Measurements from ENCODE around the gene HOXC12.

Gene HOXC12

GRCh38 chr12:53972722-53973235 is 18.1 kb downstream of the HOXC12 start, which contains the start of gene HOXC11:
HOXC11 (plus strand) TSS chr12:53973126; CDS start chr12:53973242, 116 bp downstream.
- DNase-seq, result no peak

DNA sequence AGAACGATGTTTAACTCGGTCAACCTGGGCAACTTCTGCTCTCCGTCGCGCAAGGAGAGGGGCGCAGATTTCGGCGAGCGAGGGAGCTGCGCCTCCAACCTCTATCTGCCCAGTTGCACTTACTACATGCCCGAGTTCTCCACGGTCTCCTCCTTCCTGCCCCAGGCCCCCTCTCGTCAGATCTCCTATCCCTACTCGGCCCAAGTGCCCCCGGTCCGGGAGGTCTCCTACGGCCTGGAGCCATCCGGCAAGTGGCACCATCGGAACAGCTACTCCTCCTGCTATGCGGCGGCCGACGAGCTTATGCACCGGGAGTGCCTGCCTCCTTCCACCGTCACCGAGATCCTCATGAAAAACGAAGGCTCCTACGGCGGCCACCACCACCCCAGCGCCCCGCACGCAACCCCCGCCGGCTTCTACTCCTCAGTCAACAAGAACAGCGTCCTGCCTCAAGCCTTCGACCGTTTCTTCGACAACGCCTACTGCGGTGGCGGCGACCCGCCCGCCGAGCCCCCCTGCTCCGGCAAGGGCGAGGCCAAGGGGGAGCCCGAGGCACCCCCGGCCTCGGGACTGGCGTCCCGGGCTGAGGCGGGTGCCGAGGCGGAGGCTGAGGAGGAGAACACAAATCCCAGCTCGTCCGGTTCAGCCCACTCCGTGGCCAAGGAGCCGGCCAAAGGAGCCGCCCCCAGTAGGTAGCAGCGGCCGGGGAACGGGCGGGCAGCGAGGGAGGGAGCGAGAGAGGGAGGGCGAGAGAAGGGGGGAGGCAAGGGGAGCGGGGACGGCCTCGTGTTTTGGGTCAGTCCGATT is 18.7 kb downstream of the HOXC12 start:
- no peak for DNase-seq

DNA sequence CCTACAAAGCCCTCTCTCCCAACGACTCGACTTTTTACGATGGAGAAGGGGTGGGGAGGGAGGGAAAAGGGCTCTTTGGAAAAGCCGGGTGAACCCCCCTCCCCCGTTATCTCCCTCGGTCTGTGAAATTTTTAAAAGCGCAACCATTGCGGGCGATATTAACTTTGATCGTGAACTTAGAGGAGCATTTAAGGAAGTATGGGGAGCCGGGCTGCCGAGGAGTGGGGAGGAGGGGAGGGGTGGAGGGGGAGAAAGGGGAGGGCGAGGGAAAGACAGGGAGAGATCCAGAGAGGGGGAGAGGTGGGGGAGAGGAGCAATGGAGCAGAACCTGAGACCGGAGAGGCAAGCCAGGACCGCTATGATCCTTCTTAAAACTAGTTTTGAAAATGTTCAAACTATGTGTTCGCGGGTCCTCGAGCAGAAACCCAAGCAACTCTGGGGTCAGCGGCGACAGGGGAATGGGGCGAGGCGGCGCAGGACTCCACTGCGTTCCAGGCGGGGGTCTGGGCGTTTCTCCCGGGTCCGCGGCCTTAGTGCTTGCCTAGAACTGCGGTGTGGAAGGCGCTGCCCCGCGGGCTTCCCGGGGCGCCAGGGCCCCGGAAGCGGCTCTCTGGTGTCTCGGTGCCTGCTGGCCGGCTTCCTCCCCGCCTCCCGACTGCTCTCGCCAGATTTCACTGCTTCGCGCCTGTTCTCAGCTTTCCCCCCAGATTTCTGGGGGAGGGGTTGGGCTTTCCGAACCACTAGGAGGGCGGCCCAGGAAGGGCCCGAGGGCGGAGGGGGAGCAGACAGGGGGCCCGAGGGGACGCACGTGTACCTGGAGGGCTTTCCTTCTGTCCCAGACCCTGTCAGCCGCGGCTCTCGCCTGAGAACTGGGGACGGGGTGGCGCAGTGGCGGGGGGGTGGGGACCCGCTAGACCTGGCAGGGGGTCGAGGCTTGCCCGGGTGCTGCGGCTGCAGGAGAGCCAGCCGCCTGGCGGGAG is 19.7 kb downstream of the HOXC12 start, which contains the start of gene HOTAIR:
Gene HOTAIR (minus strand): TSS at position 871 of the 980 bp plus-strand sequence.
- DNase-seq, result no peak

DNA sequence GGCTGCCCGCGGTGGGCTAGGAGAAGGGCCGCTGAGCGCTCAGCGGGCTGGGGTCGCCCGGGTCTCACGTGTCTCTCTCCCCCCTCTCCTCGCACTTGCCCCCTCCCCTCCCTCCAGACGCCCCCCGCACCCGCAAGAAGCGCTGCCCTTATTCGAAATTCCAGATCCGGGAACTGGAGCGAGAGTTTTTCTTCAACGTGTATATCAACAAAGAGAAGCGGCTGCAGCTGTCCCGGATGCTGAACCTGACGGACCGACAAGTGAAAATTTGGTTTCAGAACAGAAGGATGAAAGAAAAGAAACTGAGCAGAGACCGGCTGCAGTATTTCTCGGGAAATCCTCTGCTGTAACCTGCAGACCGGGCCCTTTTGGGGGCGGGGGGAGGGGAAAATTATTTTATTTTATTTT is 20.4 kb downstream of the HOXC12 start:
- no peak for DNase-seq

GRCh38 chr12:53975479-53976152 is 20.9 kb downstream of the HOXC12 start:
- no peak for DNase-seq

DNA sequence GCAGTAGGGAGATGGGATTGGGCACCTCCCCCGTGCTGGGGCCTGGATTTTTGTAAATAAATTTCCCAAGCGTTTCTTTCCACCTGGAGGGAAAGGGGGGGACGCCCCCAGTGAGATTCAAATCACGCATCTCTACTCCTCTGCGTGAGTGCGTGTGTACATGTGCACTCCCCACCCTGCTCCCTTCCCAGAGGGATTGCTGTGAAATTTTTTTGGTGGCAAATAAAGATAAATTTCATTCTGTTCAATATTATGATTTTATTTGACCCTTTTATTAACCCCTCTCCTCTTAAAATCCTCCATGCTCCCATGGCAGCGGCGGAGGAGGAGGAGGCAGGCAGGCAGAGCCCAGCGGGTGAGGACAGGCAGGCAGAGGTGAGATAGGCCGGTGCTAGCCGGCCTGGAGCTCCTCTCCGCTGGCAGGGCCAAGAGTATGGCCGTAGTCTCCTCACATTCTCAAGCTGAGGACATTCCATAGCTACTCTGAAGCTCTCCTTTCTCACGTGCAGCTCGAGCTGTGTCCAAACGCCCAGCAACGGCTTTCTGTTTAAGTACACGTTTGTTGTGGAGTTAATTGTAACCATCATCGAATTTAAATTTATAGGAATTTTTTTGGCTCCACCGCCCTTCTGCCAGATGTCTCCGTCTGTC is 21.6 kb downstream of the HOXC12 start:
- DNase-seq, result no peak

DNA sequence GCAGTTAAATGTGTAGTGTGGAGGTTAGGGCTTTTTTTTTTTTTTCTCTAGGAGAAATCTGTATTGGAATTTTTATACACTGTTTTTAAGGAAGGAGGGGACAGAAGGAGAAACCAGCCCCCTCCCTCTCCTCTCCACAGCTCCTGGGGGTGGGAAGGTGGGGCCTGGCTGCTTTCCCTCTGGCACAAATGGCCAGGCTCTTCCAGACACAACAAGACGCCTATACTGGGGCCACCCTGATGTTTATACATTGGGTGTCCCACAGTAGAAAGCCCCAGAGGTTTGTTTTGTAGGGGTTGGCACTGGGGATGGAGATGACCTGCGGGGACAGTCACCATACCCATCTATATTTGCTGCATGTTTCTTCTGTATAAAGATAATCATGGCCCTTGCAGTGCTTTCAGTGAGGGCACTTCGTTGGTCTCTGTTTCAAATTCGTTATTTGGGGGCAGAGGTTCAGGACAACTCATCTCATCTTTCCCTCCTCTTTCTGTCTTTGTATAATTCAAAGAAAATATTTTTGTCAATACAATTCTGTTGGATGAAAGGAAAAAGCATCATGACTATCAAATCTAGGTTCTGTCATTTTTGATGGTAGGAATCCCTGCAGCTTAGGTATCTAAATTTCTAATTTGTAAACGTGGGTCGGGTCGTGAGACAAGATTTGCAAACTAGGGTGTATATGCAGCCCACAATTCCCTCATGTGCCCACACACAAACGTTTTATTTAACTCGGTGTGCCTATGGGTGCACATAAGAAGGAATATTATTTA is 22.3 kb downstream of the HOXC12 start:
- no peak for DNase-seq

- no peak for DNase-seq
Observed at GRCh38 chr12:53977596-53978445, 23.1 kb downstream of the HOXC12 start.

DNA sequence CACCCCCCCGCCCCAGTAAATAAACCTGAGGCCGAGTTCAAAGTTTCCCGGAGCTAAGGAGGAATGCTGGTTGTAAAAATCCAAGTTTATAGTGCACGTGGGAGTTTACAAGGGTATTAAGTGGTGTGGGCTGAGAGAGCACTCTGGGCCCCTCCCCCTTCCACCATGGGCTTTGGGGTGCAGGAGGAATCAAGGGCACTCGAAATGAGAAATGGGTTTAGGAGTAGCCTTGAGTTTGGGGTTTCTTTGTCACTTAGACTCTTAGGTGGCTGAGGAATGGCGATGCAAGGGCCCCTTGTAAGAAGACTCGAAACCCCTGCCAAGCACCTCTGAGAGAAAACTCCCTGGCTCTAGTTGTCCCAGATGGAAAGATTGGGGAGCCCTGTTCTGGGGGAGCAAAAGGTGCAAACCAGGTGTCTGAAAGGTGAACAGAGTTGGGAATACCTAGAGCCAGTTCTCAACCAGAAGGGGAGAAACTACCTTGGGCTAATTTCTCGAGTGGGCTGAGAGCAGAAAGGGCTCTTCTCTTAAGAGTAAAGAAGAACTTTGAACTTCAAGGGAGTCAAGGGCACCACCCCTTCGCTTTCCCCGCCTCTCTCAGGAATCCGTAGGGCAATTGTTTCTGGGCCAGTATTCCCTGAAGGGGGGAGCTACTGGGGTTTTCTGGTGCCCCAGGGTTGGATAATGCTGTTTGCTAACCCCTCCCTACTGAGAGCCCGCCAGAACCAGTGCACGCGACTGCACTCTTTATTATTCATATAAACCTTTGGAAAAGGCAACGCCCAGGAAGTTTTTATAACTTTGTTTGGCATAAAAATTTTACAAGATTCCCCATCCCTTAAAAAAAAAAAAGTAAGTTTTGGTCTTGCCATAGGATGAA is 24.0 kb downstream of the HOXC12 start:
- DNase-seq, result no peak

GRCh38 chr12:53980104-53980801 is 25.6 kb downstream of the HOXC12 start:
- no peak for DNase-seq

- no peak for DNase-seq
Observed at GRCh38 chr12:53980802-53981496, 26.2 kb downstream of the HOXC12 start.

DNA sequence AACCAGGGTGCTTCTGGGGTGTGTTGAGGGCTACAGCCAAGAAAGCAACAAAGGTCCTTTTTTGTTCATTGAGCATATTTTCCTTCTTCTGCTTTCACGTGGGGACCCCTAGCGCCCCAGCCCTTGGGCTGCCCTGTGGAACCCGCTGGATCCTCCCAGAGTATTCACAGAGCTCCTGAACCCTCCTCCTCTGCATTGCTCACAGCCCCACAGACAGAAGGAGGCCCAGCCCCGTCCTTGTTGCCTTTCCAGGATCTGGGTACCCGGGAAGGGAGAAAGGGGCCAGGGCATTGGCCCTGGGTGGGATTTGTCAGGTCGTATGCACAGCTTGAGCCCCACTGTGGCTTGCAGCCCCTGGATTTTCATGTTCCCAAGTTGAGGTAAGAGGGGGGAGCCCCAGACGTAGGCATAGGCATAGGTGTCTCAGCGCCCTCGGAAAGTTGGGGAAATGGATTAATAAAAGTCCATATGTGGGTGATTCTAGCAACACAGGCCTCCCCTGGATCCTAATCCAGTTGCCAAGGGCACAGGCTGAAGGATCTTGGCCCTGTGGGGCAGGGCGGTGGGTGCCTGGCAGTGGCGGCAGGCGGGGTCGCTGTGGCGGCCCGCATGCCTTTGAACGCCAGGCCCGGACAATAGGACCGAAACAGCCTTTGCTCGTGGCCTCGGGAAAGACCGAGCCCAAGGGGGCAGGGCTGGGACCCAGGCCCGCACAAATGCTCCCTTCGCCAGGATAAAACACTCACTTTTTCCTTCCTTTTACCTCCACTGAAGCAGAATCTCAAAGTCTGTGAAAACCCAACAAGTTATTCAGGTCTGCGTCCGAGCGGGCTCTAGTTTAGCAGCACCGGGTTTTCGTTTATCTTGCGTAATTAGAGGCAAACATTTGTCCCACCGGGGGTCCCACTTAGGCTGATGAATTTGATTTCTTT is 27.2 kb downstream of the HOXC12 start:
- no peak for DNase-seq

DNA sequence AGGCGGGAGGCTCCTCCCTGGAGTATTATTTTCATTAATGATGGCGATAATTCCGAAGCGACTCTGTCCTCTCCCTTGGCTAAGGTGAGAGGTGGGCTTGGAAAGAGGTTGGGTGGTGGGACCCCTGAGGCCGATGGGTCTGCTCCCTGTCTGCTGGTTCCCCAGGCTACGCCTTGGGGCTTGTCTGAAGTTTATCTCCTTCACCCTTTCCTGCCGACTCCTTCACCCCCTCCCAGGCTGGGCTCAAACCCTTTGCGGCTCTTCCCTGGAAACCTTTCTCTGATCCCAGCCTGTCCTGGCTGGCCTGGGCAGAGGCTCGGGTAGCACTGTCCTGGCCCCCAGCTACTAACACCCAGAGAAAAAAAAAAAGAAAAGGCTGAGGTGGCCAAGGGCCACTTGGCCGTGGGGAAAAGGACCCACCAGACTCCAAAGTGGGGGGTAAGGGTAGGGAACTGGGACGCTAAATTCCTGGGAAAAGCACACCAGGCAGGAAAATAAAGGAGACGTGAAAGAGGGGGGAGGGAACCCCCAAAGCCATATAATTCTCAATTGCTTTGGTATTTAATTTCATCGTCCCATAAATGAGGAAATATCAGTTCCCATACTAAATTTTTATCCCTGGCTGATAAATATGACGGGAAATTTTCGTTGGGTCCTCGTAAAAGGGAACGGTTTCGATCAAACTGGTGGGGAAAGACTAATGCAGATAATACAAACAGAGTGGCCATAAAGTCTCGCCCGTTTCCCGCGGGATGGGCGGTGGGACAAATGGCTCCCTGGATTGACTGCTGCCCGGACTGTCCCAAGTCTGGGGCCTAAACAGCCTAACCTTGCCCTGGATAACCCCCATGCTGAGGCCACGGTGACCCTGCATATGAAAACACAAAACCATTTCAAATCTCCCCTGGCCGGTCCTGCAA is 28.2 kb downstream of the HOXC12 start:
- DNase-seq, result no peak

DNA sequence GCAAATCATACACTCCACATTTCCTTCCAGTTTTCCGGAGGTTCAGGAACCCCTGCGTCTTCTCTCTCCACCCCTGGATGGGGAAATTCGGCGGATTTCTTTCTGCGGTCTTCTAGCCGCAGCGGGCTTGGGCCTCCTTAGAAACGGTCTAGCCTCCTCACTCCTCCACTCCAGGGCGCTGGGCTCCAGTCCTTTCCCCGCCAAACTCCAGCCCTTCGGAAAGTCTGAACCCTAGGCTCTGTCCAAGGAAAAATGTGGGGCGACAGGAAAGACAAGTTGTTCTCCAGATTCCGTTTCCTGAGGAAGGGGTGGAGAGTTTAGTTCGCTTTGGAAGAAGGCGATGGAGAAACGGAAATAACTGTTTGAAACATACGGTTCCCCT is 28.9 kb downstream of the HOXC12 start:
- DNase-seq, result no peak

- DNase-seq, result no peak
Observed at GRCh38 chr12:53983950-53984572, 29.4 kb downstream of the HOXC12 start.
